WTC11 (cell line): ENCODE results near the gene ANTXR2. TPM values are rescaled to one million over a fixed set of nuclear protein-coding genes. Genes with fewer than 3 reads are reported as not detected.

Experiments
- ATAC-seq: fragments of 200-7000 bp; cut with Tn5 transposase; 2 replicates; pipeline ENCODE4 v1.10.0; 2021; ENCODE audit warnings: mild to moderate bottlenecking, moderate library complexity
- CTCF ChIA-PET: fragments of 300-600 bp; sonication (Branson Sonifier 250); formaldehyde crosslinking; loops from one replicate; lab custom pipeline; 2021; ENCODE audit warnings: antibody characterized with exemption; lab: Charles Lee
- POLR2A ChIA-PET: fragments of 350-600 bp; sonication (Branson Sonifier 250); formaldehyde crosslinking; loops from one replicate; lab custom pipeline; 2021; ENCODE audit warnings: antibody characterized with exemption; lab: Charles Lee
- DNase-seq: peaks from one replicate; pipeline ENCODE4 v3.0.0; 2021; ENCODE audit warnings: low spot score
- H3K27ac Mint-ChIP-seq: 2 replicates; pipeline ENCODE4 v1.8.0; 2021; ENCODE audit warnings: mixed read lengths
- H3K27me3 Mint-ChIP-seq: 2 replicates; pipeline ENCODE4 v1.8.0; 2021; ENCODE audit warnings: low read depth, mild to moderate bottlenecking, moderate library complexity, mixed read lengths
- H3K36me3 Mint-ChIP-seq: 2 replicates; pipeline ENCODE4 v1.8.0; 2021; ENCODE audit warnings: mixed read lengths
- H3K4me1 Mint-ChIP-seq: 2 replicates; pipeline ENCODE4 v1.8.0; 2022; ENCODE audit warnings: mixed read lengths
- H3K4me3 Mint-ChIP-seq: 2 replicates; pipeline ENCODE4 v1.8.0; 2021; ENCODE audit warnings: mild to moderate bottlenecking, moderate library complexity, mixed read lengths
- H3K9me3 Mint-ChIP-seq: 2 replicates; pipeline ENCODE4 v1.8.0; 2021; ENCODE audit warnings: mixed read lengths
- AFF4 ChIP-seq: sonication (generic); formaldehyde crosslinking; IDR thresholded peaks from 2 replicates; pipeline ENCODE4 v1.8.1; 2023; ENCODE audit warnings: mild to moderate bottlenecking, missing genetic modification reagents, borderline replicate concordance
- CDX4 ChIP-seq: fragments of 250-450 bp; sonication (Bioruptor Pico); IDR thresholded peaks from 2 replicates; pipeline ENCODE4 v1.9.0; 2021; ENCODE audit warnings: moderate library complexity, mild to moderate bottlenecking, inconsistent platforms, borderline replicate concordance
- CTCF ChIP-seq: fragments of 200-600 bp; IDR thresholded peaks from 2 replicates; pipeline ENCODE4 v1.8.0; 2022; ENCODE audit warnings: antibody characterized with exemption
- E2F4 ChIP-seq: sonication (generic); formaldehyde crosslinking; IDR thresholded peaks from 2 replicates; pipeline ENCODE4 v1.8.1; 2022; ENCODE audit warnings: low read depth, mild to moderate bottlenecking, moderate library complexity, missing genetic modification reagents, borderline replicate concordance
- FOXK1 ChIP-seq: sonication (generic); formaldehyde crosslinking; IDR thresholded peaks from 2 replicates; pipeline ENCODE4 v1.8.0; 2022; ENCODE audit warnings: mild to moderate bottlenecking, moderate library complexity, missing genetic modification reagents
- GRHL2 ChIP-seq: fragments of 250-450 bp; sonication (Bioruptor Pico); IDR thresholded peaks from 2 replicates; pipeline ENCODE4 v1.8.0; 2022; ENCODE audit warnings: mild to moderate bottlenecking, moderate library complexity; ENCODE audit not compliant: insufficient replicate concordance, severe bottlenecking
- HMGA2 ChIP-seq: fragments of 250-450 bp; sonication (Bioruptor Pico); IDR thresholded peaks from 2 replicates; pipeline ENCODE4 v1.4.0; 2021; ENCODE audit warnings: mild to moderate bottlenecking, moderate library complexity
- IRF1 ChIP-seq: sonication (generic); formaldehyde crosslinking; IDR thresholded peaks from 2 replicates; pipeline ENCODE4 v1.8.0; 2023; ENCODE audit warnings: missing genetic modification reagents
- MAX ChIP-seq: sonication (generic); formaldehyde crosslinking; IDR thresholded peaks from 2 replicates; pipeline ENCODE4 v1.8.0; 2022; ENCODE audit warnings: mild to moderate bottlenecking, missing genetic modification reagents
- PRDM15 ChIP-seq: sonication (generic); formaldehyde crosslinking; IDR thresholded peaks from 2 replicates; pipeline ENCODE4 v1.8.0; 2022; ENCODE audit warnings: missing genetic modification reagents
- RELA ChIP-seq: sonication (generic); formaldehyde crosslinking; IDR thresholded peaks from 2 replicates; pipeline ENCODE4 v1.8.1; 2022; ENCODE audit warnings: missing genetic modification reagents, mild to moderate bottlenecking, borderline replicate concordance
- ZNF281 ChIP-seq: sonication (generic); formaldehyde crosslinking; IDR thresholded peaks from 2 replicates; pipeline ENCODE4 v1.8.0; 2023; ENCODE audit warnings: mild to moderate bottlenecking, missing genetic modification reagents
- ZNF317 ChIP-seq: sonication (generic); formaldehyde crosslinking; IDR thresholded peaks from 2 replicates; pipeline ENCODE4 v1.8.1; 2023; ENCODE audit warnings: low read depth, mild to moderate bottlenecking, moderate library complexity, missing genetic modification reagents, borderline replicate concordance
- ZNF512 ChIP-seq: sonication (generic); formaldehyde crosslinking; IDR thresholded peaks from 2 replicates; pipeline ENCODE4 v1.8.1; 2022; ENCODE audit warnings: missing genetic modification reagents, borderline replicate concordance
- ZNF671 ChIP-seq: fragments of 250-450 bp; sonication (Bioruptor Pico); IDR thresholded peaks from 2 replicates; pipeline ENCODE4 v1.8.0; 2021; ENCODE audit warnings: mild to moderate bottlenecking
- total RNA-seq: library from RNA; stranded (reverse); gene quantifications from 3 replicates; pipeline ENCODE4 v1.2.3, GENCODE V29; 2021

ANTXR2 gene
- total RNA-seq, 1 experiment from 2014 or later: 9.9 TPM

GRCh38 chr4:79864500-79865200, 208.4 kb downstream of the ANTXR2 start:
- TF ChIP-seq CDX4 (CRISPR knock-in tag) (no peak), ZNF671 (CRISPR knock-in tag) (no peak), CTCF (no peak), MAX (CRISPR knock-in tag) (no peak), GRHL2 (no peak), PRDM15 (CRISPR knock-in tag) (no peak), E2F4 (CRISPR knock-in tag) (no peak), ZNF317 (CRISPR knock-in tag) (no peak), AFF4 (CRISPR knock-in tag) (no peak), IRF1 (CRISPR knock-in tag) (no peak)
- TF ChIP-seq, all 79 proteins: peak for 0
- ChIA-PET POLR2A (no interaction called here), CTCF (no interaction called here)
- Mint-ChIP-seq H3K4me3 (no peak overlapping the region), H3K27me3 (no peaks in the 10 kb centered on the region; the same call in 1 of the 2 replicates), H3K27ac (no peak overlapping the region), H3K4me1 (no peaks in the 10 kb centered on the region; the same call in 1 of the 2 replicates), H3K9me3 (no peaks in the 10 kb centered on the region), H3K36me3 (no peaks in the 10 kb centered on the region)
- DNase-seq (no peak), ATAC-seq (no peak)

GRCh38 chr4:79863333-79863732, 209.7 kb downstream of the ANTXR2 start:
- Mint-ChIP-seq H3K4me1 (no peaks in the 10 kb centered on the region; the same call in 1 of the 2 replicates), H3K4me3 (no peak overlapping the region), H3K36me3 (no peaks in the 10 kb centered on the region), H3K9me3 (no peaks in the 10 kb centered on the region), H3K27me3 (no peaks in the 10 kb centered on the region; the same call in 1 of the 2 replicates), H3K27ac (no peak overlapping the region)
- CTCF ChIA-PET: no interaction called here
- TF ChIP-seq ZNF317 (CRISPR knock-in tag): no peak
- TF ChIP-seq ZNF512: no peak
- no peak for TF ChIP-seq FOXK1
- no peak for TF ChIP-seq RELA (CRISPR knock-in tag)
- no peak for TF ChIP-seq ZNF281 (CRISPR knock-in tag)
- no peak for TF ChIP-seq HMGA2 (CRISPR knock-in tag)
- ATAC-seq (no peak), DNase-seq (no peak)
- POLR2A ChIA-PET: no interaction called here
